ENCODE measurements around the gene TOP2A.
"Not testable (repeated sequence)": the region's sequence is repeated elsewhere in the genome, so short reads cannot be mapped to it uniquely, and the experiment has no call there.

TOP2A gene

GRCh38 chr17:40373999-40374398, 43.7 kb downstream of the TOP2A start:
- no peak for DNase-seq

- no peak for DNase-seq
Observed at GRCh38 chr17:40373324-40373723, 44.4 kb downstream of the TOP2A start.

GRCh38 chr17:40372644-40373043, 45.1 kb downstream of the TOP2A start:
- not testable (repeated sequence) for DNase-seq

GRCh38 chr17:40372031-40372430, 45.7 kb downstream of the TOP2A start:
- DNase-seq, result no peak

- DNase-seq, result peak; percentile 33
Observed at GRCh38 chr17:40371261-40371929, 46.3 kb downstream of the TOP2A start.

GRCh38 chr17:40369923-40370322, 47.8 kb downstream of the TOP2A start:
- no peak for DNase-seq

- not testable (repeated sequence) for DNase-seq
Observed at GRCh38 chr17:40367728-40368127, 50.0 kb downstream of the TOP2A start.

- DNase-seq, result no peak
Observed at GRCh38 chr17:40366861-40367518, 50.7 kb downstream of the TOP2A start.

- DNase-seq, result no peak
Observed at GRCh38 chr17:40366076-40366860, 51.4 kb downstream of the TOP2A start.

GRCh38 chr17:40364906-40365305, 52.8 kb downstream of the TOP2A start:
- no peak for DNase-seq

- no peak for DNase-seq
Observed at GRCh38 chr17:40364121-40364861, 53.4 kb downstream of the TOP2A start, which contains the start of gene GJD3. Gene GJD3 (minus strand): TSS chr17:40364737. CDS start chr17:40363815, 922 bp downstream.

- no peak for DNase-seq
Observed at GRCh38 chr17:40363111-40363827, 54.4 kb downstream of the TOP2A start.

- peak; percentile 70 for DNase-seq
Observed at GRCh38 chr17:40362696-40363110, 55.0 kb downstream of the TOP2A start.

- DNase-seq, result no peak
Observed at GRCh38 chr17:40361925-40362695, 55.6 kb downstream of the TOP2A start.

- DNase-seq, result no peak
Observed at GRCh38 chr17:40361063-40361924, 56.4 kb downstream of the TOP2A start.

- DNase-seq, result no peak
Observed at GRCh38 chr17:40360091-40360490, 57.6 kb downstream of the TOP2A start.

- peak; percentile 79 for DNase-seq
Observed at GRCh38 chr17:40358323-40359038, 59.2 kb downstream of the TOP2A start.

- no peak for DNase-seq
Observed at GRCh38 chr17:40356990-40357881, 60.5 kb downstream of the TOP2A start.
